ENCODE data around the gene CACNB1. TPM values are rescaled to one million over a fixed set of nuclear protein-coding genes. Genes with fewer than 3 reads are reported as not detected.

The CACNB1 gene
- total RNA-seq, 1 experiment from 2014 or later, result 20.0 TPM

GRCh38 chr17:39125143-39125875 lies 72.2 kb downstream of the CACNB1 start:
- Histone ChIP-seq H2BK20ac (ENCODE audit: low read depth, low read length, poor library complexity, severe bottlenecking) (no peak overlapping the region), H3K27me3 (ENCODE audit: insufficient read depth, low read length) (no peaks in the 10 kb centered on the region), H4K8ac (replicated peaks; ENCODE audit: insufficient read length, low read depth, low read length) (no peak overlapping the region), H3K23me2 (ENCODE audit: insufficient read length, low read depth, low read length, poor library complexity, severe bottlenecking) (no peaks in the 10 kb centered on the region), H2BK120ac (ENCODE audit: low read depth, low read length, poor library complexity, severe bottlenecking) (no peak overlapping the region), H3K9me3 (ENCODE audit: control insufficient read depth, low read depth, low read length) (no peaks in the 10 kb centered on the region), H3K18ac (ENCODE audit: insufficient read length, low read depth, low read length) (no peak overlapping the region), H2BK12ac (ENCODE audit: insufficient read length, low read depth, low read length) (no peak overlapping the region), H3K56ac (ENCODE audit: insufficient read length, low read depth, low read length) (no peak overlapping the region), H2AK5ac (ENCODE audit: insufficient read length, low read length) (no peak overlapping the region), H4K20me1 (ENCODE audit: control insufficient read depth, insufficient read depth, insufficient read length) (no peaks in the 10 kb centered on the region), H3K4ac (ENCODE audit: low read depth, low read length) (no peak overlapping the region), H4K5ac (ENCODE audit: insufficient read length, low read depth, low read length) (no peak overlapping the region), H3T11ph (ENCODE audit: low read length) (no peak overlapping the region), H3K23ac (ENCODE audit: insufficient read length, low read depth, low read length) (no peak overlapping the region), H3K9ac (ENCODE audit: extremely low read depth, insufficient read length, low read length) (no peak overlapping the region), H3K14ac (ENCODE audit: insufficient read depth, low read length) (no peak overlapping the region), H3K79me2 (ENCODE audit: insufficient read depth, low read length) (no peaks in the 10 kb centered on the region), H2AFZ (ENCODE audit: low read length) (no peak overlapping the region), H3K4me2 (ENCODE audit: insufficient read depth, insufficient read length, low read length) (no peak overlapping the region), H3K27ac (ENCODE audit: insufficient read length, low read depth, low read length) (no peak overlapping the region), H2BK5ac (ENCODE audit: insufficient read length, low read length) (no peak overlapping the region), H2BK15ac (ENCODE audit: low read depth, low read length) (no peak overlapping the region), H3K4me1 (ENCODE audit: insufficient read depth, low read length) (no peaks in the 10 kb centered on the region; the same call in 1 of the 2 replicates), H4K91ac (ENCODE audit: insufficient read length, low read depth, low read length) (no peak overlapping the region), H3K79me1 (ENCODE audit: insufficient read depth, low read depth, low read length, poor library complexity, severe bottlenecking) (no peaks in the 10 kb centered on the region)
- no CpG with 5 or more reads among the region's 2 CpGs for WGBS (ENCODE audit: extremely low coverage, insufficient read length, low lambda C conversion rate)
- Mint-ChIP-seq H3K27ac (no peak overlapping the region), H3K9me3 (no peaks in the 10 kb centered on the region), H3K36me3 (ENCODE audit: insufficient read depth in 1 of 3, low read depth in 3 of 3) (no peaks in the 10 kb centered on the region), H3K27me3 (ENCODE audit: low read depth) (peaks cover 2% of the 10 kb centered on the region), H3K4me3 (no peak overlapping the region), H3K4me1 (peaks cover 5 to 7% of the 10 kb centered on the region in 2 experiments; a peak in 2 of 4 replicates)
- no peak for DNase-seq
- no peak for TF ChIP-seq CTCF (conservative IDR thresholded peaks at IDR 0.05)

All from H9 (cell line).